Uterus (tissue), 2 donors: ENCODE data around the gene TRPC4AP.

Experiments used
- CTCF ChIP-seq, 4 experiments: fragments of 200-600 bp in 2 of 4; fragments of 450-650 bp in 2 of 4; sonication (generic) in 2 of 4; IDR thresholded peaks; one replicate each; pipeline ENCODE4 v1.5.1; 2016 to 2019; ENCODE audit warnings: antibody characterized with exemption in 4 of 4, mild to moderate bottlenecking in 2 of 4, moderate library complexity in 1 of 4
- POLR2A ChIP-seq, 2 donors: fragments of 450-650 bp; IDR thresholded peaks; one replicate each; pipeline ENCODE4 v1.6.1; 2016; ENCODE audit warnings: antibody characterized with exemption in 2 of 2, mild to moderate bottlenecking in 1 of 2, moderate library complexity in 1 of 2

GRCh38 chr20:35048739-35049138, 43.9 kb downstream of the TRPC4AP start:
- TF ChIP-seq CTCF (IDR thresholded peaks at IDR 0.05): no peak
- TF ChIP-seq POLR2A (IDR thresholded peaks at IDR 0.05): no peak
